ENCODE data around the gene ZNF362. TPM values are rescaled to one million over a fixed set of nuclear protein-coding genes. Genes with fewer than 3 reads are reported as not detected.

ZNF362 gene
- total RNA-seq, 3 donors from 2014 or later (not counting 1 experiment from before 2014, with no cell fraction given): 34.7 to 39.1 (median 38.3) TPM

DNA sequence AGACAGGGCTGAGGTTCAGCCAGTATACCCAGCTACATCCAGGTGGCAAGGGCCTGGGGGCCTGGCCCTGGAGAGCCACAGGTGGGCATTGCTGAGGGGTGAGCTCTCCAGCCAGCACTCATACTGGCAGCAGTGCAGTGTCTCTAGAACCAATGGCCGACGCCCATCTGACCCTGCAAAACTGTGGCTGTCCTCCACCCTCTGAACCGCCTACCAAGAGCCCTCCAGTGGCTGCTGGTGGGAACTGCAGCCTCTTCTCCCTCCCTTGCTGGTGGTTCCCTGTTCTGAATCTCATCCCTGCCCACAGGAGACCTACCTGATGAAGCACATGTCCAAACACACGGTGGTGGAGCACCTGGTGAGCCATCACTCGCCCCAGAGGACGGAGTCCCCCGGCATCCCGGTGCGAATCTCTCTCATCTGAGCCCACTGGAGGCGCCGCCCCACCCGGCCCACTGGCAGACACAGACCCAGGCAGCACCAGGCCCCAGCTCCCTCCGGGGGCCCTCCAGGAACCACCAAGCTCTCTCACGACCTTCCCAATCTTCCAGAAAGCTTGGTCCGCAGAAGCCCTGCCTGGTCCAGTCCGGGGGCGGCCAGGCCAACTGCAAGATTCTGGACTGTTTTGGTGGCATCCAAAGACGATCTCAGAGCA is 42.5 kb downstream of the ZNF362 start:
- intact Hi-C loops (cut with micrococcal nuclease): no loop called here
- no peaks in the 10 kb centered on the region for H3K27me3 ChIP-seq (ENCODE audit: control insufficient read depth, insufficient read depth, low read length)
- H3K4me3 Mint-ChIP-seq: no peak overlapping the region
- TF ChIP-seq, protein P1, sequence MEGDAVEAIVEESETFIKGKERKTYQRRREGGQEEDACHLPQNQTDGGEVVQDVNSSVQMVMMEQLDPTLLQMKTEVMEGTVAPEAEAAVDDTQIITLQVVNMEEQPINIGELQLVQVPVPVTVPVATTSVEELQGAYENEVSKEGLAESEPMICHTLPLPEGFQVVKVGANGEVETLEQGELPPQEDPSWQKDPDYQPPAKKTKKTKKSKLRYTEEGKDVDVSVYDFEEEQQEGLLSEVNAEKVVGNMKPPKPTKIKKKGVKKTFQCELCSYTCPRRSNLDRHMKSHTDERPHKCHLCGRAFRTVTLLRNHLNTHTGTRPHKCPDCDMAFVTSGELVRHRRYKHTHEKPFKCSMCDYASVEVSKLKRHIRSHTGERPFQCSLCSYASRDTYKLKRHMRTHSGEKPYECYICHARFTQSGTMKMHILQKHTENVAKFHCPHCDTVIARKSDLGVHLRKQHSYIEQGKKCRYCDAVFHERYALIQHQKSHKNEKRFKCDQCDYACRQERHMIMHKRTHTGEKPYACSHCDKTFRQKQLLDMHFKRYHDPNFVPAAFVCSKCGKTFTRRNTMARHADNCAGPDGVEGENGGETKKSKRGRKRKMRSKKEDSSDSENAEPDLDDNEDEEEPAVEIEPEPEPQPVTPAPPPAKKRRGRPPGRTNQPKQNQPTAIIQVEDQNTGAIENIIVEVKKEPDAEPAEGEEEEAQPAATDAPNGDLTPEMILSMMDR (IDR thresholded peaks at IDR 0.05): peak; percentile 91
- H3K4me1 Mint-ChIP-seq: peaks cover 27 to 52% of the 10 kb centered on the region in 2 donors
- DNase-seq (peak; percentile 44 to 69), ATAC-seq (peak; percentile 71 to 72 (median 72))
- no peaks in the 10 kb centered on the region for H3K27me3 Mint-ChIP-seq (ENCODE audit: low read depth in 2 of 2)
- no peak overlapping the region for H3K4me3 ChIP-seq (ENCODE audit: low read length)
- peak overlapping the region in 1 of 2 donors; percentile 49 for H3K27ac Mint-ChIP-seq
- H3K36me3 ChIP-seq (ENCODE audit: control insufficient read depth, insufficient read depth, low read length): peaks cover 8% of the 10 kb centered on the region
- no peaks in the 10 kb centered on the region for H3K36me3 Mint-ChIP-seq
- 78% methylated on average over 18 of the region's 18 CpGs for WGBS (ENCODE audit: insufficient coverage)
- H3K9me3 Mint-ChIP-seq: no peaks in the 10 kb centered on the region
- no peaks in the 10 kb centered on the region for H3K9me3 ChIP-seq (ENCODE audit: control insufficient read depth, insufficient read depth, low read length)
- H3K27ac ChIP-seq (ENCODE audit: low read length): no peak overlapping the region
- H3K4me1 ChIP-seq (ENCODE audit: control insufficient read depth, insufficient read depth, low read length): peaks cover 18% of the 10 kb centered on the region

- 93% methylated on average over 13 of the region's 15 CpGs for WGBS (ENCODE audit: insufficient coverage)
- peaks cover 18% of the 10 kb centered on the region for H3K4me1 ChIP-seq (ENCODE audit: control insufficient read depth, insufficient read depth, low read length)
- H3K4me1 Mint-ChIP-seq: peaks cover 23 to 44% of the 10 kb centered on the region in 2 donors
- H3K27ac Mint-ChIP-seq: no peak overlapping the region
- intact Hi-C loops (cut with micrococcal nuclease): no loop called here
- TF ChIP-seq, protein P1 (IDR thresholded peaks at IDR 0.05): no peak
- peaks cover 8% of the 10 kb centered on the region for H3K36me3 ChIP-seq (ENCODE audit: control insufficient read depth, insufficient read depth, low read length)
- no peak overlapping the region for H3K4me3 ChIP-seq (ENCODE audit: low read length)
- no peaks in the 10 kb centered on the region for H3K36me3 Mint-ChIP-seq
- no peak for DNase-seq
- no peaks in the 10 kb centered on the region for H3K9me3 Mint-ChIP-seq
- H3K27me3 ChIP-seq (ENCODE audit: control insufficient read depth, insufficient read depth, low read length): no peaks in the 10 kb centered on the region
- ATAC-seq: no peak
- no peak overlapping the region for H3K4me3 Mint-ChIP-seq
- H3K27ac ChIP-seq (ENCODE audit: low read length): no peak overlapping the region
- no peaks in the 10 kb centered on the region for H3K27me3 Mint-ChIP-seq (ENCODE audit: low read depth in 2 of 2)
- H3K9me3 ChIP-seq (ENCODE audit: control insufficient read depth, insufficient read depth, low read length): no peaks in the 10 kb centered on the region
Measured at GRCh38 chr1:33299461-33300155, 43.3 kb downstream of the ZNF362 start.

DNA sequence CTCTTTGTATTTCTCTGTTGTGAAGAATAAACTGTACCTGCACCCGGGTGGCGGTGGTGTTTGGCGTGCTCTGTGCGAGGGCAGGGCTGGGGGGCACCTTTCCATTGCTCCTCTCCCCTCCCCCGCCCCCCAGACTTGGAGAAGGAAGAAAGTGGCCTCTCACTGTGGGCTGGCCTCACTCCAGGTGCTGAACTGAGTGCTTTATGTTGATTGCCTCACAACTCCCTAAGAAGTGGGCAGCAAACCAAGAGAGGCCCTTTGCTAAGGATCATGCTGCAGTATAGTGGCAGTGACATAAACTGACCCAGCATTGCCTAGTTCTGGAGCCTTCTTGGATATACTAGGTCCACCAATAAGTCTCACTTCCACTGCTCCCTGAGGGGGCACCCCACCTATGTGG is 44.4 kb downstream of the ZNF362 start:
- Histone ChIP-seq H3K27ac (ENCODE audit: low read length) (no peak overlapping the region), H3K36me3 (ENCODE audit: control insufficient read depth, insufficient read depth, low read length) (peaks cover 4% of the 10 kb centered on the region)

More for the DNA sequence above, 44.4 kb downstream of the ZNF362 start:
- 89% methylated on average over 4 of the region's 5 CpGs for WGBS (ENCODE audit: insufficient coverage)
- intact Hi-C loops (cut with micrococcal nuclease): no loop called here
- Mint-ChIP-seq H3K4me3 (no peak overlapping the region), H3K27me3 (ENCODE audit: low read depth in 2 of 2) (peaks cover 1 to 2% of the 10 kb centered on the region in 2 donors), H3K27ac (no peak overlapping the region), H3K36me3 (no peaks in the 10 kb centered on the region), H3K4me1 (peaks cover 23 to 38% of the 10 kb centered on the region in 2 donors), H3K9me3 (no peaks in the 10 kb centered on the region)
- Histone ChIP-seq H3K4me1 (ENCODE audit: control insufficient read depth, insufficient read depth, low read length) (peaks cover 13% of the 10 kb centered on the region), H3K27me3 (ENCODE audit: control insufficient read depth, insufficient read depth, low read length) (no peaks in the 10 kb centered on the region), H3K9me3 (ENCODE audit: control insufficient read depth, insufficient read depth, low read length) (no peaks in the 10 kb centered on the region), H3K4me3 (ENCODE audit: low read length) (no peak overlapping the region)
- ATAC-seq (no peak), DNase-seq (no peak)
- TF ChIP-seq, protein P1 (IDR thresholded peaks at IDR 0.05): no peak
